ENCODE measurements around the gene GTPBP10. TPM values are rescaled to one million over a fixed set of nuclear protein-coding genes. Genes with fewer than 3 reads are reported as not detected.

Gene GTPBP10, protein sequence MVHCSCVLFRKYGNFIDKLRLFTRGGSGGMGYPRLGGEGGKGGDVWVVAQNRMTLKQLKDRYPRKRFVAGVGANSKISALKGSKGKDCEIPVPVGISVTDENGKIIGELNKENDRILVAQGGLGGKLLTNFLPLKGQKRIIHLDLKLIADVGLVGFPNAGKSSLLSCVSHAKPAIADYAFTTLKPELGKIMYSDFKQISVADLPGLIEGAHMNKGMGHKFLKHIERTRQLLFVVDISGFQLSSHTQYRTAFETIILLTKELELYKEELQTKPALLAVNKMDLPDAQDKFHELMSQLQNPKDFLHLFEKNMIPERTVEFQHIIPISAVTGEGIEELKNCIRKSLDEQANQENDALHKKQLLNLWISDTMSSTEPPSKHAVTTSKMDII
- 10 to 100 TPM; 29.3 to 31.1 TPM for total RNA-seq

DNA sequence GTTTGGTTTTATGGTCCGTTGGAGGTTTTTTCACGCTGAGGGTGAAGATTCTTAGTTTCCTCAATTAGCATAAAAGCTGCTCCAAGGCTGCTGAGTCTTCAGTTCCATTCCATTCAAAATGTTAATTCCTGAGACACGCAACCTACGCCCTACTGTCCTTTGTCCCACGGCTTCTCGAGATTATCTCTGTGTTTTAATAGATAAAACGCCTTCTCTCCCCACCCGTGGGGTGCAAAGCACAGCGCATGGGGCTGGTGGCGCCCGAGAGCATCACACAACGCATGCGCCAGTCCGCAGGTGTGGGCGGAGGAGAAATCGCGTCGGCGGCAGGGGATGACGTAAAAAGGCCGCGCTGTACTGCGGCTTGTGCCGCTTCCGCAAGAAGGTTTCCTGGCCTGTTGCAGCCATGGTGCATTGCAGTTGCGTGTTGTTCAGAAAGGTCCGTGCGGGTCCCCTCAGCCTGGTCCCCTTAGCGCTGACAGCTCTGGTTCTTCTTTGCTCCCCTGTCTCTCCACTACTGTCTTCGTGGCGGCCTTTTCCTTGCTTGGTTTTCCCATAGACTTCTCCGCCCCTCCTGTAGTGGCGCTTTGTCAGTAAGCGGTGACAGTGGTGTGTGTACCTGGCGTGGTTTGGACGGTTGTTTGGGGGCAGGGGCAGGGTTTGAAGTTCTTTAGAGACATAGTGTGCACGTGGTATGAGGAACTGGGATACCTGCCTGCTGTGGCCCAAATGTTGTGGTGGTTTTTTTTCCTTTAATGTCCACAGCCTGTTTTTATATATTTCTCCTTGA is at the start of gene GTPBP10:
TSS of gene GTPBP10 (plus strand) at position 381 of the 790 bp plus-strand sequence. CDS start at position 407, 26 bp downstream.
- H3K4me3 Mint-ChIP-seq: peak within 1 kb of the TSS; percentile 95
- peaks cover 21% of the 10 kb centered on the region for H3K4me1 Mint-ChIP-seq
- H3K36me3 Mint-ChIP-seq: peaks cover 17% of the 10 kb centered on the region
- H3K9me3 Mint-ChIP-seq: no peaks in the 10 kb centered on the region
- DNase-seq (peak; percentile 92), ATAC-seq (ENCODE audit: low read depth) (peak; percentile 96)
- no peaks in the 10 kb centered on the region for H3K27me3 Mint-ChIP-seq
- POLR2A ChIA-PET: interaction anchor here (0.7 to 1.6 kb wide), 5 partner anchors 21 to 1534 kb away, joined by 3 to 6 read pairs (median 3); partner anchors contain the start of genes CLDN12 and MTERF1
- peak within 1 kb of the TSS; percentile 99 for H3K27ac Mint-ChIP-seq

- ATAC-seq (ENCODE audit: low read depth): no peak
- Mint-ChIP-seq H3K27ac (no peak overlapping the region), H3K4me3 (no peak overlapping the region), H3K9me3 (no peaks in the 10 kb centered on the region), H3K27me3 (peaks cover 10% of the 10 kb centered on the region), H3K4me1 (no peaks in the 10 kb centered on the region), H3K36me3 (no peaks in the 10 kb centered on the region)
- no peak for DNase-seq
- POLR2A ChIA-PET: no interaction called here
Observed at GRCh38 chr7:90298145-90299038, 48.1 kb upstream of the GTPBP10 start.

DNA sequence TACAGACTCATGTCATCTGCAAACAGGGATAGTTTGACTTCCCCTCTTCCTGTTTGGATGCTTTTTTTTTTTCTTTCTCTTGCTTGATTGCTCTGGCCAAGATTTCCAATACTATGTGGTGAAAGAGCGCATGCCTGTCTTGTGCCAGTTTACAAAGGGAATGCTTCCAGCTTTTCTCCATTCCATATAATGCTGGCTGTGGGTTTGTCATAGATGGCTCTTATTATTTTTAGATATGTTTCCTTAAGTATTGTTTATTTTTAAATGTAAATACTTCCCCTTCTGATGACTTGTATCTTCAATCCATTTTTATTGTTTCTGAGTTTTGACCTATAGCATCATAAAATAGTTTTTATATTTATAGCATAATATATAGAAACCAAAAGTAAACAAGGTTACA is 43.3 kb upstream of the GTPBP10 start:
- POLR2A ChIA-PET: no interaction called here
- H3K9me3 Mint-ChIP-seq: no peaks in the 10 kb centered on the region
- no peak for ATAC-seq (ENCODE audit: low read depth)
- H3K4me3 Mint-ChIP-seq: no peak overlapping the region
- peaks cover 9% of the 10 kb centered on the region for H3K27me3 Mint-ChIP-seq
- H3K27ac Mint-ChIP-seq: no peak overlapping the region
- H3K4me1 Mint-ChIP-seq: no peaks in the 10 kb centered on the region
- DNase-seq: no peak
- H3K36me3 Mint-ChIP-seq: no peaks in the 10 kb centered on the region

GRCh38 chr7:90309872-90310271 is 36.6 kb upstream of the GTPBP10 start:
- Mint-ChIP-seq H3K4me3 (no peak overlapping the region), H3K27ac (no peak overlapping the region), H3K9me3 (no peaks in the 10 kb centered on the region), H3K4me1 (no peaks in the 10 kb centered on the region), H3K27me3 (peaks cover 9% of the 10 kb centered on the region), H3K36me3 (no peaks in the 10 kb centered on the region)
- ATAC-seq (ENCODE audit: low read depth): no peak
- DNase-seq: no peak
- POLR2A ChIA-PET: no interaction called here

DNA sequence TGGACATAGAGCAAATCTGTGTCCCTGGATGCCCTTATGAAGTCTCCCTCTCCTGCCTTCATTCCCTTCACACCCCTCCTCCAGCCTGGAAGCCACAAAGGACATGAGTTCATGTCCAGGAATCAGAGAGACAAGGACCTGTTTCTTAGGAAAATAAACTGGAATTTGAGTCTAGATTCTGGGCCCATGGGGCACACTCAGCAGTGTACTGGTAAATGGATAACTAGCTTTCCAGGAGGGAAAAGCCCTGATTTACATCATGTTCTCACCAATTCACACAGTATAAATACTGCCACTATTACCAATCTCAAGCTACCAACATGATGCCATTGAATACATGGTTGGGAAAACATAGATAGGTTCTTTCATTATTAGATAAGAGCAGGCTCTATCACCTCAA is 35.3 kb upstream of the GTPBP10 start:
- POLR2A ChIA-PET: no interaction called here
- no peaks in the 10 kb centered on the region for H3K36me3 Mint-ChIP-seq
- no peaks in the 10 kb centered on the region for H3K9me3 Mint-ChIP-seq
- H3K27me3 Mint-ChIP-seq: peaks cover 11% of the 10 kb centered on the region
- DNase-seq: no peak
- no peaks in the 10 kb centered on the region for H3K4me1 Mint-ChIP-seq
- no peak overlapping the region for H3K4me3 Mint-ChIP-seq
- no peak for ATAC-seq (ENCODE audit: low read depth)
- no peak overlapping the region for H3K27ac Mint-ChIP-seq

DNA sequence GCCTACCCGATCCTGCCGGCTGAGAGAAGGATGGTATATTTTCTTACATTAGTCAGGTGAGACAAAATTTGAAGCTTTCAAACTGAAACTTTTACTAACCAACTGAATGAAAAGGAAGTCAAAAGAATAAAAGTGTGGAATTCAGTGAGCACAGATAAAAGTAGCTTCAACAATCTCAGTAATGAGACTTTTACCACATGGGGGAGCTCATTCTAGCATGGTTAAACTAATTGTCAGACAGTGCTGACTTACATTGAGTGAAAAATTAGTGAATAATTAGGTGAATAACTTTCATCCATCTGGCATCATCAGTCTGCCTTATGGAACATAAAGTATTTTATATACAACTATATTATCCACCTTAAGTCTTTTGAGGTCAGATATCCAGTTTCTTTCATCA is 33.8 kb upstream of the GTPBP10 start:
- Mint-ChIP-seq H3K4me3 (no peak overlapping the region), H3K27me3 (peaks cover 14% of the 10 kb centered on the region), H3K36me3 (no peaks in the 10 kb centered on the region), H3K9me3 (no peaks in the 10 kb centered on the region), H3K4me1 (no peaks in the 10 kb centered on the region), H3K27ac (no peak overlapping the region)
- no peak for ATAC-seq (ENCODE audit: low read depth)
- POLR2A ChIA-PET: no interaction called here
- DNase-seq: no peak

DNA sequence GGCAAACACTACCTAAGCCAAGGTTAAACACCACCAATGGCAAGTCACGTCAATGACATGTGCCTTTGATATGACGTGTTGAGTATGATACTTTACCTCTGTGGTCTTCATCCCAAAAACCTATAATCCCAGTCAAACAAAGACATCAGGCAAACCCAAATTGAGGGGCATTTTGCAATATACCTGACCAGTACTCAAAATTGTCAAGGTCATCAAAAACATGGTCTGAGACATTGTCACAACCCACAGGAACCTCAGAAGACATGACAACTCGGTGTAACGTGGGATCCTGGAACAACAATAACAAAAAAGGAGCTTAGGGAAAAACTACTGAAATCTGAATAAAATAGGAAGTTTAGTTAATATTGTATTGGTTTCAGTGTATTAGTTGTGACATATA is 32.6 kb upstream of the GTPBP10 start:
- Mint-ChIP-seq H3K27me3 (peaks cover 21% of the 10 kb centered on the region), H3K4me3 (no peak overlapping the region), H3K4me1 (no peaks in the 10 kb centered on the region), H3K9me3 (no peaks in the 10 kb centered on the region), H3K27ac (no peak overlapping the region), H3K36me3 (no peaks in the 10 kb centered on the region)
- ATAC-seq (ENCODE audit: low read depth): no peak
- POLR2A ChIA-PET: no interaction called here
- no peak for DNase-seq

DNA sequence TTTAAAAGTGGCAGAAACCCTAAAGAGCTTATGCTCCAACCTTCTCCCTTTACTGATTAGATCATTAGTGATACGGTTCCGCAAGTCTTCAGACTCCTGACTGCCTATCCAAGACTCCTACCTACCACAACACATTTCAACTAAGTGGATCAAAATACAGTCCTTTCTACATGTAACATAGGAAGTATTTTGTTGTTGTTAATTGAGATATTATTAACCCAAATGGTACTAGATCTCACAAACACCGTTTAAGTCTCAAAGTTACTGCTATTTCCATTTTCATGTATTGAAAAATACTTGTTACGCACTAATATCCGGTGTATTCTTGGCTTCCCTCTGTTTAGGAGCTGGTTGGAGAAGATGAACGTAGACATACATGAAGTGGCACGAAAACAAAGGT is 26.5 kb upstream of the GTPBP10 start:
- peaks cover 60% of the 10 kb centered on the region for H3K27me3 Mint-ChIP-seq
- no peak overlapping the region for H3K27ac Mint-ChIP-seq
- POLR2A ChIA-PET: no interaction called here
- H3K4me1 Mint-ChIP-seq: peaks cover 6% of the 10 kb centered on the region
- DNase-seq: no peak
- H3K4me3 Mint-ChIP-seq: no peak overlapping the region
- ATAC-seq (ENCODE audit: low read depth): no peak
- H3K36me3 Mint-ChIP-seq: no peaks in the 10 kb centered on the region
- no peaks in the 10 kb centered on the region for H3K9me3 Mint-ChIP-seq

GRCh38 chr7:90320418-90320800 is 26.1 kb upstream of the GTPBP10 start:
- Mint-ChIP-seq H3K36me3 (no peaks in the 10 kb centered on the region), H3K27me3 (peaks cover 62% of the 10 kb centered on the region), H3K4me1 (peaks cover 6% of the 10 kb centered on the region), H3K27ac (no peak overlapping the region), H3K4me3 (no peak overlapping the region), H3K9me3 (no peaks in the 10 kb centered on the region)
- POLR2A ChIA-PET: no interaction called here
- DNase-seq: no peak
- no peak for ATAC-seq (ENCODE audit: low read depth)

- ATAC-seq (ENCODE audit: low read depth): peak; percentile 50
- Mint-ChIP-seq H3K9me3 (no peaks in the 10 kb centered on the region), H3K27me3 (peaks cover 63% of the 10 kb centered on the region), H3K4me1 (peaks cover 6% of the 10 kb centered on the region), H3K27ac (no peak within 1 kb of the TSS), H3K4me3 (peak within 1 kb of the TSS; percentile 29), H3K36me3 (no peaks in the 10 kb centered on the region)
- POLR2A ChIA-PET: no interaction called here
- peak; percentile 35 for DNase-seq
Observed at GRCh38 chr7:90320801-90321494, 25.6 kb upstream of the GTPBP10 start, which contains the start of gene FAM237B. FAM237B (minus strand) TSS chr7:90321304; CDS start chr7:90319748, 1,556 bp downstream.

DNA sequence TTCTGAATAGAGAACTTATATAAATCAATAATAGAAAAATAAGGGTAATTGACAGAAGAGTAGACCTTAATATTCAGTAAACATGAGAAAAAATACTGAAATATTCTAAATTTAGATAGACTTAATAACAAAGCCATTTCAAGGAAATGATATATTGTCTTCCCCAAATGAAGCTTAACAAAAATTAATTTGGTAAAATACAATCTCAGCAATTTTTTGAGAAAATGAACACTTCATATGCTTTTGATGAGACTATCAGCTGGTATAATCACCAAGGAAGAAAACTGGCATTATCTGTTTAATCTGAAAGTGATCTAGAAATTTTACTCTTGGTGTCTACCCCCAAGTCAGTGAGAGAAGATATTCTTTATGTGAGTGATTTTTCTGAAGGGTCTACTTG is 23.7 kb upstream of the GTPBP10 start:
- H3K9me3 Mint-ChIP-seq: no peaks in the 10 kb centered on the region
- H3K27me3 Mint-ChIP-seq: peaks cover 59% of the 10 kb centered on the region

GRCh38 chr7:90326500-90326899 is 20.0 kb upstream of the GTPBP10 start:
- H3K9me3 Mint-ChIP-seq: no peaks in the 10 kb centered on the region
- H3K4me3 Mint-ChIP-seq: no peak overlapping the region
- peaks cover 2% of the 10 kb centered on the region for H3K4me1 Mint-ChIP-seq
- H3K27ac Mint-ChIP-seq: no peak overlapping the region
- H3K27me3 Mint-ChIP-seq: peaks cover 31% of the 10 kb centered on the region
- POLR2A ChIA-PET: no interaction called here
- ATAC-seq (ENCODE audit: low read depth) (no peak), DNase-seq (no peak)
- H3K36me3 Mint-ChIP-seq: no peaks in the 10 kb centered on the region

More for the DNA sequence above, 23.7 kb upstream of the GTPBP10 start:
- Mint-ChIP-seq H3K36me3 (no peaks in the 10 kb centered on the region), H3K27ac (no peak overlapping the region), H3K4me1 (peaks cover 6% of the 10 kb centered on the region), H3K4me3 (no peak overlapping the region)
- POLR2A ChIA-PET: no interaction called here
- DNase-seq (no peak), ATAC-seq (ENCODE audit: low read depth) (no peak)

Data from activated naive CD8-positive, alpha-beta T cell treated with anti-CD3 and anti-CD28 coated beads, Interleukin-2, amount 10 ng/mL, durations not matched to agents 7 days and 5 days (primary cell).